SIG-M5 treated with dmso at 0.1 percent for 504 hours (cell line): ENCODE measurements around the gene VLDLR.
A peak's percentile ranks its signal among the peaks of the same experiment; 100 is the strongest.

ENCODE experiments used
- DNase-seq: peaks from one replicate; lab custom pipeline; 2025; ENCODE audit not compliant: unreplicated experiment; lab: John Stamatoyannopoulos, UW

Gene VLDLR

DNA sequence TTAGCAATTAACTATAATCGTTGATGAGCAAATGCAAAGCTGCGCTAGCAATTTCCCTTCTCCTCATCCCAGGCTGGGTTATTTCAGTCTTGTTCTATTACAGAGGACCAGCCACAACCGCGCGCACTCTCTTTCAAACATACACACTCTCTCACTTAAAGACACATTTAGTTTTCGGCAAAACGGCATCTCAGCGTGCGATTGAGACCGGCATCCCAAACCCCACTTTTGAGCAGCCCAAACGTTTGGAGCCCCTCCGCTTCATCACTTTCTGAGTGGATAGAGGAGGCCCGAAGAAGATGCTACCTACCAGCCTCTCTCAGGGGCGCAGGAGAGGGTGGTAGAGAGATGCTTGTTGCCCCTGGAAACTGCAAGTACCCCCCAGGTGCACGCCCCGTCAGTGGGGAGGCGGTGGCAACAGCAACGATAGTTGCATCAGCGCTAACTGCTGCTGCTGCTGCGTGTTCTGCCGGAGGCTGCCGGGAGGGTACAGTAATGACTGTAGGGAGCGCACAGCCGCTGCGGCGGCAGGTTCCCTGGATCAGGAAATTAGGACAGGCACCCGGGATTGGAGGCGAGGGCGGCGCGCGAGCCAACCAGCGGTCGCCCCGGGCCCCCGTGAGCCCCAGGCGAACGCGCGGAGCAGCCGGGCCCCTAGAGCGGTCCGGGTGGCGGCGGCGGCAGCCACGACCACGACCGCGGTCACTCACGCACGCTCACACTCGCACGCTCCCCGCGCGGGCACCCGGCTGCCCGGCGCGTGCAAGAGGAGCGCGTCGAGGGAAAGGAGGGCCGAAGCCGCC, 467 bp upstream of the VLDLR start:
- peak; percentile 84 for DNase-seq

DNA sequence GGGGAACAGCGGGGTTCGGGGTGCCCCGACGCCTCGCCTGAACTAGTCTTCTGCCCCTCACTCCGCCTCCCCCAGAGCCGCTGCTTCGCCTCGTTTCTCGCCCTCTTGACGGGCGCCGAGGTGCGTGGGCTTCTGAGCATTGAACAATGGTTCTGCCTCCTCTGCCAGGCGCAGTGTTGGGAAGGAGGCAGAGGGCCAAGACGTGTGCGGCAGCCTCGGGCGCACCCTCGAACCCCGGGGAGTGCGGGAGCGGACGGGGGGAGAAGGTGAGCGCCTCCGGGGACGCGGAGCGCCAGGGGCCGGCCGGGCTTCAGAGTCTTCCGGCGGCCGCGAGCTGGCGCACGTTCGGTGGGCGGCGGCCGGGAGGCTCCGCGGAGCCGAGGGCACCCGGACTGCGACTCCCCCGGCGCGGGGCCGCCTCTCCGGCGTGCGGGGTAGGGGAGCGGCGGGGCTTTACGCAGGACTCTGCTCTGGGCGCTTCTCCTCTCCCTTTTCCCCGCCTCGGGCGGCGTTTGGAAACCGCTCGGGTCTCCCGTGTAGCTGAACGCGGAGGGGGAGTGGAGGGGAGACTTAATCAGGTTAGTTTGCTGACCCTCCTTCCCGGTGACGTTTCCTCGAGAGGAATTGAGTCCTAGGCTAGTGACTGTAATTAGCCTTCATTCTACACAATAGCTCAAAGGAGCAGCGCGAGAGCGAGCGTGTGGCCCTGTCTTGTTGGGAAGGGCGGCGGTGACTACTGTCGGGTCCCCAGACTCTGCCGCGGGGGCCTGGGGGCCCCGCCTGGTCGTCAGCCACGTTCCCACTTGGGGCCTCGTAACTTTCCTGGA, 1.1 kb downstream of the VLDLR start:
- no peak for DNase-seq

DNA sequence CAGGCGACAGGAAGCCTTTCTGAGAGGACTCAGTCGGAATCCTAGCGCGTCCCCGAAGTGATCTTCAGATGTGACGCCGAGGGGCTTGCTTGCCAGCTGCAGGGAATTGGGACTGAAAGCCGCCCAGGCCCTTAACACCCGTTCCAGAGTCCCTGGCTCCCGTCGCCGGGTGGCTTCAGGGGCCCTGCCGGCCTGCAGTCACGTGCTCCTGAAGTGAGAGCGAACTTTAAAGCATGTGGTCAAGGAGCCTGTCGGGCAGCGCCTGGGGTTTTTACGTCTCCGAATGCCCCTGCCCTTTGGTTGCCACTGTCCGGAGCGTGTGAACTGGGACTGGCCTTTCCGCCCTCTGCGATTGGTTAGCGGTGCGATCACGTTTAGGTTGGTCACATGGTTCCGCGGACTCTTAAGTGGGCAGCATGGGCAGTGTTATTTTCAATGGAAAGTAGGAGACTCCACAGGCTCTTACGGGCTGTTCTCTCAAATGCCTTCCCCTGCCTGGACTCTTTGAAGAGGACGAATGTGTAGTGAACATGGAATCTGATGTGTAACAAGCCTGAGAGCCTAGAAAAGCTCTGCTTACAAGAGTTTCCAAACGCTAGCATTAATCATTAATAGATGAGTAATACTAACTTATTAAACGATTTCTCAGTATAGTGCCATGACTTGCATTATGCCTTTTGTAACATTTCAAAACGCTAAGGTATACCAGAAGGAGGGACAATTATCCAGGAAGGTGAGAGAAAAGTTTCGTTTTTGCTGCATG, 1.9 kb downstream of the VLDLR start:
- no peak for DNase-seq

DNA sequence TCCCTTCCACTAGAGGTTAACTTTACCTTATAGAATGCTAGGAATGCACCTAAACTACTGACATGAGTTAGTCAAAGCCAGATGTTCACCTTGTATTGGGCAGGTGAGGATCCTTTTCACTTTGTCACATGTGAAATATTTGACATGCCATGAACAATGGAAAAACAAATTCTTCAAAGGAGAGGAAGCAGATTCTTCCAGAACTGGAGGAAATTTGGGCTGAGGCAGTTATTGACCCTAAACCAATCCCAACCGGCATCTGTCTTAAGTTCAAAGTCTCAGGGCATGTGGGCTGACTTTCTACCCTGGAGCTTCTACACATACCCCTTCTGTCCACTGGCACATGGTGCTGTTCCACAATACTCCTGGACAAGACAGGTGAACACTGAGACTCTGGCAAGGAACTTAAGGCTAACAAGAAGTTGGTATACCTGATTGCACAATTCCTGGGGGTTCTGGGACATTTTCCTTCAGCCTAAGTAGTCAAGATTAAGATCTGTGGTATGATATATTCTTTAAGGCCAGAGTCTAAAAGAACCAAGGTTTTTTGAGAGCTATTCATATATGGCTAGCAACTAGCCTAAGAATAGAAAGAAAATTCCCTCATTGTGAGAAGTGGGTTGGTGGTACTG, 2.6 kb downstream of the VLDLR start:
- no peak for DNase-seq

DNA sequence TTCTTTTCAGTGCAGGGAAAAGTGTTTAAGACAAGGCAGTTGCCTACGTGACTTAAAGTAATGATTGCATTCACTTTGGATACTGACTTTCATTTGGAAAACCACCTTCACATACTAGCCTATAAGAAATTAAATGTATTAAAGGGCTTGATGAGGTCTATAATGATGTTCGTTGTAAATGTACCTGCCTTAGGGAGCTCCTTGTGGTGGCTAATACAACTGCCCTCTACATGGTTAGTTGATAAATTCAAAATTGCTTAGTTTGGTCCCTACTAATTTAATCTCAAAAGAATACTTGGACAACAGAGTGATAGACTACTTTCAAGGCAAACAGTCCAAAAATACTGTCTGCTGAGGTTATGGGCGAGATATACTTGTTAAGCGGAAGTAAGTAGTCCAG, 3.8 kb downstream of the VLDLR start:
- DNase-seq = no peak

DNA sequence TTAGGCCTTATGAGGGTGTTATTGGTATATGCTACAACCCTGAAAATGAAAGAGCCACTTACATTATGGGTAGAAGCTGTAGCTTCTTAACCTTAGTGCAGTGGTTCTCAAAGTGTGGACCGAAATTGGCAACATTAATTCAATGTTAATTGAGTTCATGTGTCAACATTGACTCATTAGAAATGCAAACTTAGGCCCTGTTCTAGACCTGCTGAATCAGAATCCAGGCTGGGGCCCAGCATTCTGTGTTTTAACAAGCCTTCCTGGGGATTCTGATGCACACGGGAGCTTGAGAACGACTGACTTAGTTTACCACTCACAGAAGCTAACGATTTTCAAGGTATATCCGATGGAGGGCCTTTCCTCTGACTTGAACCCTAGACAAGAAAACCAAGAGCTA, 7.3 kb downstream of the VLDLR start:
- DNase-seq = no peak

DNA sequence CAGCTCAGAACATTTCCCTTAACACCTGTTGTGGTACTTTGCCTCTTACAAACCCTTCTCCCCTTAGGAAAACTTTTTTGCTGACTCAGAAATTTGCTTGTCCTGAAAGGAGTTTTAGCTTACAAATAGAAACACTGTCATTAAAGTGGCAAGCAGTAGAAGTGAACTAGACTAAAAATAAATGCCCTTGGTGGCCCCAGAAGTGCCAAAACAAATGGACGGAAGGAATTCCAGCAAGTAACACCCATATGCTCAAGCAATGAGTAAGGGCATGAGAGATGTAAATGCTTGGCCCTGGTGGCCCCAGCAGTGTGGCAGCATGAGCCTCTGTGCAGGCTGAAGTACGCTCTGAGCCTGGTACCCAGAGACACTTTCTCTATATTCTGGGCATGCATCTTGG, 8.6 kb downstream of the VLDLR start:
- DNase-seq = no peak

DNA sequence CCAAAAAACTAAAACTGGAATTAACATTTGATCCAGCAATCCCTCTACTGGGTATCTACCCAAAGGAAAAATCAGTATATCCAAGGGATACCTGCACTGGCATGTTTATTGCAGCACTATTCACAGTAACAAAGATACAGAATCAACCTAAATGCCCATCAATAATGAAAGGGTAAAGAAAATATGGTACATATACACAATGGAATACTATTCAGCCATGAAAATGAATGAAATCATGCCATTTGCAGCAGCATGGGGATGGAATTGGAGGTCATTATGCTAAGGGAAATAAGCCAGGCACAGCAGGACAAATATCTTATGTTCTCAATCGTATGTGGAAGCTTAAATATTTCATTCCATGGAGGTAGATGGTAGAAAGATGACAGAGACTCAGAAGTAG, 9.7 kb downstream of the VLDLR start:
- DNase-seq = no peak

DNA sequence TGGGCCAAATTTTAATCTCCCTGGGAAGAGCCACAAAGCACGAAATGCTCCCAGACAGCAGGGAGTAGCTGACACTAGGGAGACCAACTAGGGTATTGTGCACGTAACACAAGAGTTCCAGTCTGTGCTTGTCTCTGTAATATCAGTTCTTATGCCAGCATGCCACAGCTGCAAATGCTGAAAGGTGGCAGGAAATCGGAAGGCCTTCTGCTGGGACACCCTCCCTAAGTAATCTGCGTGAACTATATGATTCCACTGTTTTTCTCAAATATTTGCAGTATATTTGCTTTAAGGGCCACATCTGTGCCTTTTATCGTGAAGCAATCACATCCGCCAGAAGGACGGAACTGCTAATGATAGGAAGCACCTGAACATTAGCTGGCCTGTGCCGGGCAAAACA, 12.6 kb downstream of the VLDLR start:
- no peak for DNase-seq

DNA sequence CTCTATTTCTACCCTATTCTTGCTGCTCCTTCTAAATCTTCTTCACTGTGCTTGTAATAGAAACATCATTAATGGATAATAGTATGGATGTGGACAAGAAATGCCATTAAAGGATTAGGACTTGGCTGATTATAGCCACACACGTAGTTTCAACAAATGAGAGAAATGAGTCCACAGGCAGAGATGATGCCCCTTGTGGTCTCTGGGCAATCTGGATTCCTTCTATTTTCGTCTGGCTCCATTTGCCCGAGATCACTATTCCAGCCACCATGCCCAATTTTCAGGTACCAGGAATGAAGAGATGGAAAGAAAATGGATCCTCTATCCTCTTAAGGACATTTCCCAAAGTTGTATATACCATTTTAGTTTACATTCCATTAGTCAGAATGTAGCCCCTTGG, 13.2 kb downstream of the VLDLR start:
- DNase-seq = no peak

DNA sequence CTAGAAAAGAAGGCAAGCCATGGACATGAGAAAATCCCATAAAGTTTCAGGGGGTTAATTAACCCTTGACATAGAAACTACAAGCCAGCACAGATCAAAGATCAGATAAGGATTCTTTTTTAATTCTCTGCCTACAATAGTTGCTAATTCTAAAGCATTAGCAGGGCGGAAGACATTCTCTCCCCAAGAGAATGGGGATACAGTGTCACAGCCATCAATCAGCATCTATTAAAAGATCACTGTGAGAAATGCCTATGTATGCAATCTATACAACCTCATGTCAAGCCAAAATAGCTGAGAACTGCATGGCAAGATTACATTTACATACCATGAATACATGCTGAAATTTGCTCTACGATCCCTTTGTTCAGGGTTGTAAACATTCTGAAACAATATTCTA, 14.3 kb downstream of the VLDLR start:
- DNase-seq = no peak

DNA sequence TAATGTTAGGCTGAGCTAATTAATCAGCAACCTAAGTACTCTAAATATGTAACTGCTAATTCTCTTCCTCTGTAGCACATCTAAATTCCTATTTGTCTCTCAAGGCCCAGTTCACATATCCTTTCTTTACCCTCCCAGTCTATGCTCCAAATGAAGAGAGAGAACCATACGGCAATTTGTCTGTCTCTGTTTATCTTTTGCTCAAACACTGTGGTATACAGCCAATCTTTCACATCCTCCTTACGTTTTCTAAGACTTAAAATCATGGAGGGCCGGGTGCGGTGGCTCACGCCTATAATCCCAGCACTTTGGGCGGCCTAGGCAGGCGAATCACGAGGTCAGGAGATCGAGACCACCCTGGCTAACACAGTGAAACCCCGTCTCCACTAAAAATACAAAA, 15.8 kb downstream of the VLDLR start:
- DNase-seq = no peak

DNA sequence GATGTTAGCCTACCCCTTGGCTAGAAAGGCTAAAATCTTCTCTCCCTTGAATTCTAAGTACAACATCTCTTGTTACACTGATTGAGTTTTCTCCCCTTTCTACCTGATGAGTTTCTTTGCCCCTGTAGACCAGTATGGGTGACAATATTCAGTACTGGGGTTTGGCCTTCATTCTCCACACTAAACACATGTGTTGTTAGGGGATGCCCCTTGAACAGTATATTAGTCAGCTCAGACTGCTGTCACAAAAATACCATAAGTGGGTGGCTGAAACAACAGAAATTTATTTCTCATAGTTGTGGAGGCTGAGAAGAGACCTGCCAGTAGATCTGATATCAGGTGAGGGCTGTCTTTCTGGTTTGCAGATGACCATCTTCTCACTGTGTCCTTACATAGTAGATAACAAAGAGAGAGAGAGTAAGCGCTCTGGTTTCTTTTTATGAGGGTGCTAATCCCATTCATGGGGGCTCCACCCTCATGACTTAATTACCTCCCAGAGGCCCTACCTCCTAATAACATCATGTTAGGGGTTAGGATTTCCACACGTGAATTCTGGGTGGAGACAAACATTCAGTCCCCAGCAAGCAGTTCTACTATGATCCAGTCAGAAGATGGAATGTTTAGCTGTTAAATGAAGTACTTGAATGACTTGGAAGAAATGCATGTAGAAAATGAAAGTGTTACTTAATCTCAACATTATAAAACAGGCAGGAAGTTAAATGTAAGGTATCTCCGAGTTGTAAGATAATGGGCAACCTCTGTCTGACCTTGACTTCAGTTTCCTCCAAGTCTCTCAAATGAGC, 17.5 kb downstream of the VLDLR start:
- no peak for DNase-seq

DNA sequence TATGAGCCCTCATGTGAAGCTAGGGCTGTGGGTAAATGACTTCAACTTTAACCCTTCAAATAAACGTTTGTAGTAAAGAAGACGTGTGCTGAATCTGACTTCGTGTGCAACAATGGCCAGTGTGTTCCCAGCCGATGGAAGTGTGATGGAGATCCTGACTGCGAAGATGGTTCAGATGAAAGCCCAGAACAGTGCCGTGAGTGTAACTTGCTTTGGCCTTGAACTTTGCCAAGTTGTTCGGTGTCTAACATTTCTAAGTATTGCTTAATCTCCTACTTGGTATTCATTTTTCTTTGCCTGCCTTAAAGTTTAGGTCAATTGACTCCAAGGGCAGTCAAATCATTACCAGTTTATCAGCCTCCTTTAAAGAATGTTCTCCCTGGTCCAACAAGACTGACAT, 18.2 kb downstream of the VLDLR start:
- DNase-seq = no peak

DNA sequence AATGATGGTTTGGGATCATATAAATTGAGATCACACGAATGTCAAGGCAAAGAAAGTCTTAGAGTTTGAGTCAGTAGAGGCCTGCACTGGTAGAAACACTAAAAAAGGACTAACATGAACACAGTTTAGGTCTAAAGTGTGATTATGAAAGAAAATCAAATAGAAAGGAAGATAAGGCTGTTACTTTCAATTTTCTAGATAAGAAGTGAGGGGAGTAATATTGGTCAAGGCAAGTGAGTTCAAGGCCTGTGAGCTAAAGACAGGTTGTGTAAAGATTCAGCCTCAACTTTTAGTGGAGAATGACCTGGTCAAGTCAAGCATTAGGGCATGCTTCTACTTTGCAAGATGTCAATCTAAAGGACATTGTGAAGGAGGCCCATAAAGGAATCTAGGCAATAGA, 19.0 kb downstream of the VLDLR start:
- no peak for DNase-seq

DNA sequence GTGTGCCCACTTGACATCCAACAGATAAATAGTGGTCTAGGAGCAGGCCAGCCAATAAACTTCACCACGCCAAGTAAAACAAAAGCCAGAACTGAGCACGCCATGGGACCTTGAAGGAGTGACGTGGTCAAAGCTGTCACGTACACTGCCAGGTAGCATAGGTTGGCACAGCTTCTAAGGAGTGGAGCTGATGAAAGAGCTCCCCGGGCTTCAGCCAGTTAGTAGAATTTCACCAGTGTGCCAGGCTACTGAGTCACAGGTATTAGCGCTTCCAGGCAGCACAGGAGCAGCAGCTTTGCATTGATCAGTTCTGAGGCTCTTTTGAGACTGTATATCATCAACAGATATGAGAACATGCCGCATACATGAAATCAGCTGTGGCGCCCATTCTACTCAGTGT, 19.4 kb downstream of the VLDLR start:
- DNase-seq = no peak

DNA sequence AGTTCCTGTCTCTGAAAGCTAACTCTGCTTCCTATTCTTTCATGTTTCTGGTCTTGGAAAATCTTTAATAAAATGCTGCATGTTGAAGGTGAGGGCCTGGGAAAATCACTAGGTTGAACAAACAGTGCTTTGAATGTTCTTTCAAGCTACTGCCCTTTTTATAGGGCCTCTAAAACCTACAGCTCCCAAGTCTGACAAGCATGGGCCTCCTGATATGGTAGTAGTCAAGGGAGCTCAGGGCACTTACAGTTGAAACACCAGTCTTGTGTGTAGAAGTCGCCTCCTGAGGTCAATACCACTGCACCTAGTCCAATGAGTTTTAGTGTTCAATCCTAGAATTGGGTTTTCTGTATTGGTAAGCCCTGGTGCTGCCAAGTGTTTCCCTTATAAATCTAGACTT, 20.5 kb downstream of the VLDLR start:
- no peak for DNase-seq

DNA sequence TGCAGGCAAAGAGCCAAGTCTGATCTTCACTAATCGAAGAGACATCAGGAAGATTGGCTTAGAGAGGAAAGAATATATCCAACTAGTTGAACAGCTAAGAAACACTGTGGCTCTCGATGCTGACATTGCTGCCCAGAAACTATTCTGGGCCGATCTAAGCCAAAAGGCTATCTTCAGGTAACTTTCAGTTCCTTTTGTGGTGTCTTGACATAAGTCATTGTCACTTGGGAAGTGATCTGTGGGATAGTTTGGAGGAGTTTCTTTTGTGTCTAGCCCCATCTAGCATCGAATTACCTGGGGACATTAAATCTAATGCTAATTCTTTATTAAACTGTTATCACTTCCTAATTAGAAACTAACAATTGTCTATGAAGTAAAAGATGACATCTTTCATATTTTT, 24.0 kb downstream of the VLDLR start:
- no peak for DNase-seq

DNA sequence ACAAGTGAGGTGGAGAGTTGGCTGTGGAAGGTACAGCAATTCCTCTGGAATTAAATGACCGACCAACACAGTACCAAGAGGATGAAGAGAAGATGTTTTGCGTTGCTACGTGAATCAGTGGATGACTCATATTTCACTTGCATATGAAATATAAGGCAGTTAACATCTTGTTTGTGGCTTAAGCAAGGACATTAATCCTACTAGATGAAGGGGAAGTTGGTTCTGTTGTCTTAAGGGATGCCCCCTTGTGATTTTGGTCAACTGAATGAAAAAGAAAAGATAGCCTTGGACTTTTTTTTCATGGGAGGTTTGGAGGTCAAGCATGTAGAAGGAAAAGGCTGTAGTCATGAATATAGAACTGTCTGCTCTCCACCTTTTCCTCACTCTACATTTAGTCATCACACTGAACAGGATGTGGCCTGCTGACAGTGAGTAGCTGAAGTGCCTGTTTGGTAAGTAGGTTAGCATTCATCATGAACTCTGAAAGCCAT, 33.9 kb downstream of the VLDLR start:
- peak; percentile 64 for DNase-seq

DNA sequence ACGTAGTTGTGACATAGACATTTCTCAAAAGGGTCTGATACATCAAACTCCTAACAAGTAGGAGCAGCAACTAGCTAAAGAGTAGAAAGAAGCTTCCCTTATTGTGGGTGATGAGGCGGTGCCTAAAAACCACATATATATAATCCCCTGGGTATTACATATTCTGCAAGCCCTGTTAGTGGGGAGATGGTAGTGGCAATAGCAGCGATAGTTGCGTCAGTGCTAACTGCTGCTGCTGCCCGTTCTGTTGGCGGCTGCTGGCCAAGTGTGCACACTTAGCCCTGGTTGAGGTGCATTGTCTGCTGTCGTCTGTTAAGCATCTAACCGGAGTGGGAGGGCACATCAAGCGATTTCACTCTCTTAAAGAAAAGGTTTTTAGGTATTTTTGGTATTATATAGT, 35.8 kb downstream of the VLDLR start:
- DNase-seq = peak; percentile 94
